GM11168 (cell line): ENCODE results near the gene SPECC1L.
"Not testable (repeated sequence)": the region's sequence is repeated elsewhere in the genome, so short reads cannot be mapped to it uniquely, and the experiment has no call there.

Experiments
- in situ Hi-C: fragments of 300-500 bp; cut with MboI; formaldehyde crosslinking; loops from one replicate; pipeline ENCODE4 v1.12.0; 2022; ENCODE audit warnings: low sequenced_read_pairs; ENCODE audit not compliant: unreplicated experiment

SPECC1L gene

DNA sequence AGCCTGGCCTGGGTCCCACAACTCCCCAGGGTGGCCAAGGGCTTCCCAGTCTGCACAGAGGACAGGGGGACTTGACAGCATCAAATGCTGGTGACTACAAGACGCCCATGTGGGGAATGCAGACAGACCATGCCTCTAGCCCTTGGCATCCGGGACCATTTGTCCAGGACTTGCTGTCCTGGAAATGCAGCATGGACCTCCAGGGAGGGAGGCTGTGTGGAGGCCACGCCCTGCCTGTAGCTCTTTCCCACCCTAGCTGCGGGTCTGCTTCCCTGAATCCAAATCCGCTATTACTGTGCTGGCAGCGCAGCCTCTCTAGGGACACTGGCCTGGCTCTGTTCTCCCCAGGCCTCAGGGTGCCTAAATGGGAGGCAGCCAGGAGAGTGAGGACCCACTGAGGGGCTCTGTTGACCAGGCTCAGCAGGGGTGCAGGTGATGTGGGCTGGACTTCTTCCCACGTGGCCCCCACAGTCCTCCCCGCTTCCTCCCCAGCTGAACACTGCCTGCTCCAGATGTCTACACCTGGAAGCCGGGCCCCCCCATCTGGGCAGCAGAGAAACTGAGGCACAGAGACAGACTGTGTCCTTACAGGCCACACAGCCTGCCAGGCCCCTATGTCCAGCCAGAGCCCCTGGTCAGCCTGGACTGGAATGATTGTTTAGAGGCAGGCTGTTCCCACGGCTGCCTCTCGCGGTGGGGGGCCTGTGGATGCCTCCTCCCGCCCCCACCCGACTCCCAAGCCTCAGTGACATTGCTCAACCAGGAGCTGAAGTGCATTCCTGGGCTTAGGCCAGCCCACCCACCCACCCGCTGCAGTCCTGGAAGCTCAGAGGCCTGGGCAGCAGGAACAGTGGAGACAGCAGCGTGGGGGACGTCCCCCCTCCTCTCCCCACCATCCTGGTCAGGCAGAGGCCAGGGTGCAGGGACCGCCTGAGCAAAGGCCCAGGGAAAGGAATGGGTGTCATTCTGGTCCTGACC lies 24.8 kb upstream of the SPECC1L start:
- in situ Hi-C loops: not testable (repeated sequence)

DNA sequence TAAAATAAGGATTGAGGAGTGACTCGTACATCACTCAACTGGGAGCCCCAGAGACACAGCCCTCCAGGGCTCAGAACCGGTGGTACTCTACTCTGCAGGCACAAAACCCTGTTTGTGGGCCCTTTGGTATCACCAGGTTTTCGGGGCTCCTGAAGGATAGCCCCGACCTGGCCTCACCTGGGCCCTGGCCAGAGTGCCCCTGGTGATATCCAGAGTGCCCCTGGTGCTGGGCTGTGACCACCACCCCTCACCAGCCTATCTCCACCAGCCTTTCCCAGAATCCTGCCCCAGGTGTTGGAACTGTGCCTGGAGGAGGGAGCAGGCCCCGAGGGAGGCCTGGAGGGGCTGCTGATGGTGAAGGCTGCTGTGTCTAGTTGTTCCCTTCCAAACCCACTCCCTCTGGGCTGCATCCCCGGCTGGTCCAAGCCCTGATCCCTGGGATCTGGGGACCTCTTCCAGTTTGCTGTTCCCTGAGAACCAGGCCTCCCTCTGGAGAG lies 23.6 kb upstream of the SPECC1L start:
- in situ Hi-C loops: no loop called here

DNA sequence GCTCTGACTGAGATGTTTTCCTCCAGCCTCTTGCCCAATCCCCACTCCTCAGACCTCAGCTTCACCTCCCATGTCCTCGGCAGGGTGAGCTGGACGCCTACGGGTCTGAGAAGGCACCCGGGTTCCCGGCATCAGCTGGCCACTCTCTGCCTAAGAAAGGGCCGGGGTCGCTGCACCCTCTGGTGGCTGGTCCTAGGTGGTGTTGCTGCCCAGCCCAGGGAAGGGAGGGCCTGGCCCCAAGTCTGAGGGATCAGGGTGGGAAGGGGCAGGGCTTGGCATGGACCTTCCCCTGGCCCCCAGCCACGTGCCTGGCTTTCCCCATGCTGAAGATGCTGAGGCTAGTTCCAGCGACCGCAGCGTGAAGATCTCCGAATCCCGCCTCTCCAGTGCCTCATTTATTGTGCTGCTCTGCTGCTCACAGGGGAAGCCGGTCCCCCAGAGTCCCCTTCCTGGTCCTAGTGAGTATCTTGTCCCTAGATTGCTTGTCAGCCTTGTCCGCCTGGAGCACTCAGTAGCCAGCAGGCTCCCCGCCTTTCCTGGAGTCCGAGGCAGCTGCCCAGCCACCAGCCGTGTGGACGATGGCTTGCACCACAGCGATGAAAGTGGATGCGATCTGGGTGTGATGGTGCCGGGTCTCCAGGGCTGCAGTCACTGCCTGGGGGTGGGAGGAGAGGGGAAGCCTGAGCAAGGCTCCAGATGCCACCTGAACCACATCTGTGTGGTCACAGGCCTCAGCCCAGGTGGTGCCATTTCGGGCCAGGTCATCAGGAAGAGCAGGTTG lies 22.9 kb upstream of the SPECC1L start:
- in situ Hi-C loops: no loop called here

DNA sequence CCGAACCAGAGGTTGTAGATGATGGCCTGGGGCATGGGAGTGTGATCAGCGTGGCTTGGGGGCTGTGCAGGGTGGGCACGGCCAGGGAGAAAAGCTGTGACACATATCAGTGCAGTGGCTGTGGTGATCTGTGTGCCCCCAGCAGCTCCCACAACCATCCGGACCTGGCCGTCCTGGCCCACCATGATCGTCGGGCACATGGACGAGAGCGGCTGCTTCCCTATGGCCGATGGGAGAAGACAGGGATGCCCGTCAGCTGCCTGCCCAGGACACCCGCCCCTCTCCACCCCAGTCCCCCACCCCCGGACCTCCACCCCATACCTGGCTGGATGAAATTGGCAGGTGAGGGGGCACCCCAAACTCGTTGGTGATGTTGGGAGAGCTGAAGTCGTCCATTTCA lies 22.0 kb upstream of the SPECC1L start:
- in situ Hi-C loops: not testable (repeated sequence)

DNA sequence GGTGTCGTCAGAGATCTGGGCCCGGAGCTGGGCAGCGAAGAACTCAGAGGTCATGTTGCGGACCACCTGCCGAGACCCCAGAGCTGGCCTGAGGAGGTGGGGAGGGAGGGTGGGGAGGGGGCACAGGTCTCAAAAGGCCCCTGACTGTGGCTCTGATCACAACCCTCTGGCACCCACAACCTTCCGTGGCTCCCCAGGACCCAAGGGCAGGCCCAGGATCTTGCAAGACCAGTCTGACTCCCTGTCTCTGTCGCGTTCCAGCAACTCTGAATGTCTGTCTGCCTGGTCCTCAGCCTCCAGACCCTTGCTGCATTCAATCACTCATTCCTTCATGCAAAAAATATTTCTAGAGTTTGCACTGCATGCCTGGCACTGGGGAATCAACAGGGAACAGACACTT lies 21.2 kb upstream of the SPECC1L start:
- in situ Hi-C loops: not testable (repeated sequence)

DNA sequence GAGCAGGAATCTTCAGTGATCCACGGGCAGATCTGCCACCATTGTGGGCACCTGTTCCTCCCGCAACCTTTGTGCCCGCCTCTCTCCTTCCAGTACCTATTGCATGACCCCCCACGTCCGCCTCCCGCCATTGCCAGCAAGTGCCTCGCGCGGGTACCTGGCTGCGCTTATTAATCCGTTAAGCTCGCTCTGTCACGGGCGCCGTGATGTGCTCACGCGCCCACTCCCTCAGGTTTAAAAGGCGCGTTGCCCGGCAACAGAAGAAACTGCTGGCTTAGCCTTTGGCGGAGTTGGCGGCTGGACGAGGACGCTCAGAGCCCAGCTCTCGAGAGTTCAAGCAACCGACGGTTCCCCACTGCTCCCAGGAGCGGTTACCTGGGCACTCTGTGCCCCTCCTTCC lies 19.3 kb upstream of the SPECC1L start:
- in situ Hi-C loops: loop anchor here (10.0 kb wide), 1 partner anchor 1606 kb away; the partner anchor contains the start of gene GGTLC2

DNA sequence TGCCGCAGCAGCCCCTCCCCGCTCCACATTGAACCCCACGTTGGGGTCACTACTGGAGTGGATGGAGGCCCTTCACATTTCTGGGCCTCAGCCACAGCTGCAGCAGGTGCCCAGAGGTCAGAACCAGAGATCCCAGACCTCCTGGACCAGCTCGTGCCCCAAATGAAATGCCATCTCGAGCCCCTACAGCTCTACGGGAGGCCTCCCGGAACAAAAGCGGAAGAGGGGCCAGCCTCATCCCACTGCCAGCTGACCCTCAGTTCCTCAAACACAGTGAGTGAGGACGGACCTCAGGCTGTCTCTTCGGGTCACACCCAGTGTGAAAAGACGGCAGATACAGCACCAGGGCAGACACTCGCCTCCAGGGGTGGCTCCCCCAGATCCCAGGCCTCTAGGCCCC lies 17.5 kb upstream of the SPECC1L start:
- in situ Hi-C loops: loop anchor here (10.0 kb wide), 1 partner anchor 1608 kb away; the partner anchor contains the start of gene GGTLC2

DNA sequence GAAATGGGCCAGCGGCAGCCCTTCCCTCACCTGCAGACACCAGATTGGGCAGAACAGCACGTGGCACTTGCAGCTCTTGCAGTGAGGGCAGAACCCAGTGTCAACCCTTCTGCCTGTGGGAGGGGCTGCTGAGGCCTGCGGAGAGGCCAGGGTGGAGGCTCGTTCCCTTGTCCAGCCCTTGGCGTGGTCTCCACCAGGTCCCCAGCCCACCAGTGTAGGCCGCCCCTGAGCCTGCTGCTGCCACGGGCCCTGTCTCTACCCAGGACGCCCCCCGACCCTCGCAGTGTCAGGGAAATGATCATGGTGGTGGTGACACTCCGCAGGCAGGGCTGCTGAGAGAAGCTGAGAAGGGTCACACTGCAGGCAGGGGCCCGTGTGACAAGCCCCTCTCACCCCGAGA lies 14.5 kb upstream of the SPECC1L start:
- in situ Hi-C loops: loop anchor here (10.0 kb wide), 1 partner anchor 1611 kb away; the partner anchor contains the start of gene GGTLC2

DNA sequence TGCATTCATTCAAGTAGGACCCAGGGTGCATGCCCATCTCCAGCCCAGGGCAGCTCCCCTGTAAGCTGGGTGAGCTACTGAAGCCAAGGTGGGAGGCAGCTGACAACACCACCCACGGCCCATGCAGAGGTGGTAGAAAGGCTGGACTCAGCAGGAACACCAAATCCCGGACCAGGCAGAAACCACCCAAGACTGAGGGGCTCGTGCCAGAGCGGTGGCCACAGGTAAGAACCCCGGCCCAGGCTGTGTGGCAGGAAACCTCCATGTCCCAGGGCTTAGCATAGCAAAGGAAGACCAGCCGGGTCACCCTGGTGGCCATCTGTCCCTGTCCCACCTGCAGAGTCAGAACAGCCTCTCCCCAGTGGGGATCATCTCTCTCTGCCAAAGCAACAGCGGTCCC lies 13.9 kb upstream of the SPECC1L start:
- in situ Hi-C loops: loop anchor here (10.0 kb wide), 1 partner anchor 1612 kb away; the partner anchor contains the start of gene GGTLC2

DNA sequence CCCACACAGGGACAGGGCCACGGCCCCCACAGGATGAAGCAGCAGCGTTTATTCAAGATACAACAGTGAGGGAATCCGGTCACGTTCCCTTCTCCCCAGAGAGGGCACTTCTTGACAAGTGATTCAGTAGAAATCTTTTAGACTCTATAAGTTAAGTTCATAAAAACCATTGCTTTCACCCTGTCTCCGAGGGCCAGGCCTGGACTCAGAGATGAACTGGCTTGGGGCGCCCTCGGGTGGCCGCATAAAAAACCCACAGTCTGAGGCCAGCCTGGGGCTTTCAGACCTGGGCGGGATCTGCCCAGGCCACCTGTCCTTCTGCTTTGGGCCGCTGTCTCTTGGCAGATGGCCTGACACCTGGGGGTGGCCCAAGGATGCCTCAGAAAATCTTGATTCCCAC lies 11.2 kb upstream of the SPECC1L start:
- in situ Hi-C loops: loop anchor here (10.0 kb wide), 1 partner anchor 1615 kb away; the partner anchor contains the start of gene GGTLC2

DNA sequence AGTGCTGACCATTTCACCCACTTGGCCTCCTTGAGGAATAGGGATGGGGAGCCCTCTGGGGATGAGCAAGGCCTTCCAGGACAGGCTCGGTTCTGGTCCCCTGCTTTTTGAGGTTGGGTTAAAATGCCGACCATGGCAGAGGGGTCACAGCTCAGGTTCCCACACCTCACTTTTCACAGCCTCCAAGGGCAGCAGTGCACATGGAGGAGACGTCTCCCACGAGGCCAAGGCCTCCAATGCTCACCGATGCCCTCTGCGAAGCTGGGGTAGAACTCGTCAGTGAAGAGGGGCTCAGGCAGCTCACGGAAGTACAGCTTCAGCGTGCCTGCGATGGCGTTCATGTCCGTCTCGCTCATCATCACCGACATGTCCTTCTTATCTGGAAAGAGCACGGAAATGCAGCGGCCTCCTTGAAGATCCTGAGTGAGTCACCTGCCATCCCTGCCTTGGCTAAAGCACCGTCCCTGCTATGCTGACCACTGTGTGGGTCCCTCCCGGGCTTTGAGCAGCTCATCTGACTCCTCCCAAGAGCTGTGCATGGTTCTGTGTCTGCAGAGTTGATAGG lies 8.4 kb upstream of the SPECC1L start:
- in situ Hi-C loops: not testable (repeated sequence)

DNA sequence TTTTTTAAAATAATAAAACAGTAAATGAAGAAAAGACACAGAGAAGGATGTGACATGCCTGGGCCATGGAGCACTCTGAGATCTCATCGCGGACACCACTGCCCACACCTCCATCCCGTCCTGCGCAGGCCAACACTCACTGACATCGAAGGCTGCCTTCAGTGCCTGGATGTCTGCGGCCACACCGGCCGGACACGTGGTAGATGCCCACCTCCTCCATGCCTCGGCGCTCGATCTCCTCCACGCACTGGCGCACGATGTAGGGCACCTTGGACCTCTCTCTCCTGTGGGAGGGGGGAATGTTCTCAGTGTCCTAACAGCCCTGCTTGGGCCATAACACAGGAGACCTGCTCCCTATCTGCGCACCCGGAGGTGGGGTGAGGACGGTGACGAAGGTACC lies 7.2 kb upstream of the SPECC1L start:
- in situ Hi-C loops: not testable (repeated sequence)

DNA sequence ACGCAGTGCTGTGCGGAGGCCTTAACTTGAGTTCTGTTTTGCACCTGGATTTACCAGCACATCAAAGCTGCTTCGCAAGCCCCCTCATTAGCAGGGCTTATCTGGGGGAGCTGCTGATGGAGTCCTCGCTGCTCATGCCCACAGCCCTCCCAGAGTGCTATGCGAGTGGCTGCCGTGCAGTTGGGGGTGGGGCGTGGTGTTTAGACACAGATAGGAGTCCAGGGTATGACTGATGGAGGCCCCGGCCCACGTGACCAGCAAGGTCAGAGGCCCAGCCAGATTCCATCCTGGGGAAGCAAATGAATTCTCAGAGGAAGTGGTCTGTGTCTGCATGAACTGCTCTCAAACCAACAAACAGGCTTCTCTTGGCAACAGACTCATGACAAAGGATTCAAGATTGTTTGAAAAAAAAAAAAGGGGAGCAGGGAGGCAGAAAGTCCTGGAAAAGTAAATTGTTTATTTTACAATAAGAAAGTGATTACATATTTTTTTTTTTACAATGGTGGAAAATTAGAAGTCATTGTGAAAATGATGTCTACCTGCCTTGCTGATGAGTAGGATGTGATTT lies 6.2 kb upstream of the SPECC1L start:
- in situ Hi-C loops: not testable (repeated sequence)

DNA sequence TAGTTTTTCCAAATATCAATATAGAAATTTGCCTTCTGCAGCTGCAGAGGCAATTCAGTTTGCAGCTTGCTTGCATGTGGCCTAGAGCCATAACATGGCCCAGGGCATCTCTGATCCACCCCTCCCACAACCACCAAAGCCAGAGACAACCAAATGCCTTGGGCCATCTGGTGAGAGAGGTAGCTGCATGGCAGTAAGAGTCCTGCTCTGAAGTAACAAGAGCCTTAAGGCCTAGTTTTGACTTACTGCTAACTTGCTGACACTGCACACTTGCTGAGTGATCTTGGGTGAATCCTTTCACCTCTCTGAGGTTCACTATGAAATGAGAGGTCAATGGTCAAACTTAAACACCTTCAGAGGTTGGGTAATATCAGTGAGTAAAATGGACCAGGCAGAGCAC lies 4.9 kb upstream of the SPECC1L start:
- in situ Hi-C loops: no loop called here

DNA sequence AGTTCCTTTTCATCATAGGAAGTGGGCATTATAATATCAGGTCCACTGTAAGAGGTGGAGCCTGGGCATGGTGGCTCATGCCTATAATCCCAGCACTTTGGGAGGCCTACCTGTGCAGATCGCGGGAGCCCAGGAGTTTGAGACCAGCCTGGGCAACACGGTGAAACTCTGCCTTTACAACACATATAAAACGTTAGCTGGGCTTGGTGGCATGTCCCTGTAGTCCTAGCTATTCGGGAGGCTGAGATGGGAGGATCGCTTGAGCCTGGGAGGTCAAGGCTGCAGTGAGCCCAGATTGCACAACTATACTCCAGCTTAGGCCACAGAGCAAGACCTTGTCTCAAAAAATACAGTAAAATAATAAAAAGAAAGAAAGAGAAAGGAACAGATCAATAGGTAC lies 4.1 kb upstream of the SPECC1L start:
- in situ Hi-C loops: not testable (repeated sequence)

DNA sequence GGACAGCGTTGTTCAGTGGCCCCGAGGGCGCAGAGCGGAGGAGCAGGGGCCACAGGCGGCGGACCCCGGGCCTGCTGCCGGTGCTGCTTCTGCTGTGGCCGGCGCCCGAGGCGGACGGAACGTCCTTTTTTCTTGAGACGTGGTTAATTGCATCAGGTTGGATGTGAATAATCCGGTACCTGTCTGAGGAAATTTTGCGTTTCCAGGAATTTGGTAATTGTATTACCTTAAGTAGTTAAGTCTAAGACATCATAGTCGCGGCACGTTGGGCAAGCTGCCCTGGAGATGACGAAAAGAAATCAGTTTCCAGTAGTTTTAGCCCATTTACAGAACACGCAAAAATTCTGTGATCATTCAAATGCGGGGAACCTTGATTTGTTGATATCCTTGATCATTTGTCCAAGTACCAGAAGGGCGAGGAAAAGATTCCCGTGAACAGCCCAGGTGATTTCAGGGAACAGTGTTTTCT lies 789 bp downstream of the SPECC1L start:
- in situ Hi-C loops: loop anchor here (10.0 kb wide), 1 partner anchor 947 kb away; no protein-coding TSS in a partner anchor

DNA sequence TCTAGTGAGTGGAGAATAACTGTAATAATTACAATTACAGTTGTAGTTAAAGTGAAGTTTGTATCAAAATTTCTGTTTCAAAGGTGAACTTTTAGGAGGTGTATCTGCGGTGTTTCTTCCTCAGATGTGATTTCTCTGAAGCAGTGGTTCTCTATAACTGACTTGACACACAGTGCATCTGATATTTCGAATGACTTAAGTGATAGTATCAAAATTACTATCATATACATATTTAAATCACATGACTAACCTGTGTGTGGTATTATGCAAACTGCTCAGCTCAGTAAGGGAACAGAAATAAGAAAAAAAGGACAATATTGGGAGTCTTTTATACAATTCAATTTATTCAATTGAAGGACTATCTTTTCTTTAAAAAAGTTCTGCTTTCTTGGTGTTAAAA lies 2.4 kb downstream of the SPECC1L start:
- in situ Hi-C loops: loop anchor here (10.0 kb wide), 1 partner anchor 948 kb away; no protein-coding TSS in a partner anchor

DNA sequence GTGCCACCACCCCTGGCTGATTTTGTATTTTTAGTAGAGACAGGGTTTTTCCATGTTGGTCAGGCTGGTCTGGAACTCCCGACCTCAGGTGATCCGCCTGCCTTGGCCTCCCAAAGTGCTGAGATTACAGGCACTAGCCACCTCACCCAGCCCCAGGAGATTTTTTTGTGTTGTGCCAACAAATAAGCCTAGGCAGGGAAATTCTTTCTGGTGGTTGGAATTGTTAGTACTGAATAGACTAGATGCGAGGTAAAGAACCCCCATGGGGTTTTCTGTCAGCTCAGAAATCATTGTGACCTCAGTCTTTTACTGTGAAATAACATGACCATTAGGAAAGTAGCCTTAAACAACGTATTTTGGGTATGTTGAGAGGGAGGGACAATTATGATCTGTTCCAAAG lies 3.3 kb downstream of the SPECC1L start:
- in situ Hi-C loops: loop anchor here (10.0 kb wide), 1 partner anchor 949 kb away; no protein-coding TSS in a partner anchor

DNA sequence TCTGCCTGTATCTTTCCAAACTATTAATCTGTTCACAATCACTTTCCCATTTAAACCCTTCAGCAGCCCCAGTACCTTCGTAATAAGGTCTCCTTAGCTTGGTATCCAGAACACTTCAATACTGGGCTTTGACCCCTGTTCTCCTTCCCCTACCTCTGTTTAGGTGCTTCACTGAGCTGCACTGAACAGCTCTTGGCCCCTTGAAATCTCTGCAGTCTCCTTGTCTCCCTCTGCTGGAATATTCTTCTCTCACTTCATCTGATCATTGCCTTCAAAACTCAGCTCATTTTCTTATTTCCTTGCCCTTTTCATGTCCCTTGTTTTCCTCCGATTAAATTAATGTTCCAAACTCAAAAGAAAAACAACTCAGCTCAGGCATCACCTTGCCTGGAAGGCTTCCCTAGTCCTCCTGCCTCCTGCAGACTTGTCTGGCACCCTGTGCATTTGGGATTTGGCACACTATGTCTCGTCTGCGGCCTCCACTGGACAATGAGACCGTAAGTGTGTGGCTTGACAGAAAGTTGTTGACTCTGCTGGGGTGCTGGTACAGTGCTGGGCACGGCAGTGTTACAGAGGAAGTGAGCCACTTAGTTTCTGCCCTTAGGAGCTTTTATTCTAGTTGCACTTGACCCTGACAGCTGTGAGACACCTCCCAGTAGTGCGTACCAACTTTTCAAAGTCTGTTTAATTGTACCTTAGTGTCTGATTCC lies 4.2 kb downstream of the SPECC1L start:
- in situ Hi-C loops: loop anchor here (10.0 kb wide), 1 partner anchor 950 kb away; no protein-coding TSS in a partner anchor
